Measurements from ENCODE around the gene C3orf49. TPM values are rescaled to one million over a fixed set of nuclear protein-coding genes. Genes with fewer than 3 reads are reported as not detected.

Gene C3orf49
- total RNA-seq, 1 experiment from 2014 or later = not detected

GRCh38 chr3:63807961-63808565 is 11.0 kb upstream of the C3orf49 start:
- no peak for TF ChIP-seq CTCF (IDR thresholded peaks at IDR 0.05 in 2 of 3, conservative IDR thresholded peaks at IDR 0.05 in 1 of 3; ENCODE audit: borderline replicate concordance in 1 of 3, insufficient read depth in 1 of 3, low read depth in 2 of 3, low read length in 2 of 3)
- TF ChIP-seq EZH2 (IDR thresholded peaks at IDR 0.05) = no peak
- no peak for TF ChIP-seq ATF3 (IDR thresholded peaks at IDR 0.05)
- TF ChIP-seq SIN3A (IDR thresholded peaks at IDR 0.05; ENCODE audit: low read depth) = no peak
- TF ChIP-seq YY1 (IDR thresholded peaks at IDR 0.05; ENCODE audit: extremely low read depth, insufficient replicate concordance, low read depth, low read length) = no peak
- TF ChIP-seq ZNF274 (IDR thresholded peaks at IDR 0.05; ENCODE audit: low read depth, low read length) = no peak
- TF ChIP-seq RAD21 (IDR thresholded peaks at IDR 0.05; ENCODE audit: low read depth) = no peak
- TF ChIP-seq ZBTB33 (IDR thresholded peaks at IDR 0.05; ENCODE audit: extremely low read depth, insufficient replicate concordance, low read length) = no peak
- no peak for TF ChIP-seq CEBPB (IDR thresholded peaks at IDR 0.05; ENCODE audit: low read depth)
- no peak for TF ChIP-seq SP1 (IDR thresholded peaks at IDR 0.05; ENCODE audit: low read depth)
- TF ChIP-seq EGR1 (IDR thresholded peaks at IDR 0.05; ENCODE audit: low read depth) = no peak
- no peak for TF ChIP-seq JUND (IDR thresholded peaks at IDR 0.05)
- no peak for TF ChIP-seq POLR2A (IDR thresholded peaks at IDR 0.05; ENCODE audit: borderline replicate concordance, extremely low read depth, insufficient read depth, insufficient read length)
- TF ChIP-seq MAX (IDR thresholded peaks at IDR 0.05) = no peak
- TF ChIP-seq ZFX (IDR thresholded peaks at IDR 0.05) = no peak
- TF ChIP-seq POLR2AphosphoS5 (IDR thresholded peaks at IDR 0.05; ENCODE audit: low read depth, low read length) = no peak
- TF ChIP-seq TCF7L2 (IDR thresholded peaks at IDR 0.05; ENCODE audit: borderline replicate concordance, extremely low read depth, insufficient read depth, insufficient read length) = no peak
- no peak for TF ChIP-seq EZH2phosphoT487 (IDR thresholded peaks at IDR 0.05; ENCODE audit: borderline replicate concordance)
- no peak for TF ChIP-seq ELF1 (IDR thresholded peaks at IDR 0.05; ENCODE audit: borderline replicate concordance, low read depth)
- no peak for TF ChIP-seq REST (IDR thresholded peaks at IDR 0.05; ENCODE audit: low read depth)
- Histone ChIP-seq H3K4me1 (ENCODE audit: control insufficient read depth in 1 of 2, insufficient read depth in 2 of 2, low read length in 2 of 2) (no peaks in the 10 kb centered on the region), H3K36me3 (ENCODE audit: control insufficient read depth in 1 of 2, insufficient read depth in 2 of 2, low read length in 2 of 2) (no peaks in the 10 kb centered on the region), H2AFZ (ENCODE audit: low read depth, low read length, poor library complexity, severe bottlenecking) (no peak overlapping the region), H3K4me3 (replicated peaks in 1 of 2; ENCODE audit: low read depth in 1 of 2, low read length in 2 of 2) (no peak overlapping the region), H4K20me1 (ENCODE audit: insufficient read depth) (no peaks in the 10 kb centered on the region), H3K79me2 (ENCODE audit: insufficient read depth, low read length) (no peaks in the 10 kb centered on the region), H3K9me3 (ENCODE audit: control insufficient read depth in 1 of 2, insufficient read depth in 1 of 2, low read depth in 1 of 2, low read length in 2 of 2) (no peaks in the 10 kb centered on the region), H3K4me2 (ENCODE audit: low read length) (no peak overlapping the region), H3K9ac (ENCODE audit: low read length) (no peak overlapping the region), H3K27me3 (ENCODE audit: insufficient read depth, low read length) (no peaks in the 10 kb centered on the region), H3K9me2 (ENCODE audit: insufficient read depth) (no peaks in the 10 kb centered on the region), H3K27ac (ENCODE audit: low read depth, low read length) (no peak overlapping the region)
- CTCF ChIA-PET = no interaction called here
- BruUV-seq (replicated peaks) = no TSS peak
- intact Hi-C loops (cut with micrococcal nuclease) = no loop called here
- RAD21 ChIA-PET (ENCODE audit: low non-redundant PET in 1 of 2, low total read pairs in 2 of 2, uncharacterized antibody in 2 of 2, unreplicated experiment in 2 of 2) = no interaction called here
- DNase-seq (ENCODE audit: low read depth, low spot score) (no peak), ATAC-seq (no peak)
- POLR2A ChIA-PET = no interaction called here
